H1 (cell line): ENCODE data around the gene SPEF1. TPM values are rescaled to one million over a fixed set of nuclear protein-coding genes. Genes with fewer than 3 reads are reported as not detected.

Experiments used
- SAP30 ChIP-seq: fragments of 300-600 bp; sonication (generic); IDR thresholded peaks from 2 replicates; pipeline ENCODE4 v1.7.1; 2012; ENCODE audit warnings: low read length, moderate library complexity, mild to moderate bottlenecking, inconsistent platforms; ENCODE audit not compliant: insufficient read depth, insufficient replicate concordance
- SRF ChIP-seq: IDR thresholded peaks from 2 replicates; pipeline ENCODE4 v1.6.1; 2011; ENCODE audit warnings: mild to moderate bottlenecking, low read depth, low read length, moderate library complexity
- polyA plus RNA-seq, 7 experiments: library from polyadenylated mRNA; depleted of rRNA in 3 of 7; stranded (reverse) in 5 of 7; unstranded in 2 of 7; fragments of >200 nt in 5 of 7; fragments of 200-250 nt in 2 of 7; gene quantifications; 1 replicate in 5 of 7; 2 replicates in 1 of 7; 4 replicates in 1 of 7; pipeline versions ENCODE4 v1.2.1 to v1.2.3, GENCODE V29; 2011 to 2013; ENCODE audit warnings: missing spikeins in 2 of 7, mixed read lengths in 2 of 7
- total RNA-seq: library from RNA; stranded (reverse); fragmentation: NEBNext Ultra II Directional; extraction: Animal tissue kit (Norgen Biotek cat#: 25700); gene quantifications from 2 replicates; pipeline ENCODE4 v1.2.1, GENCODE V29; 2021
- TF ChIP-seq, protein P1 (sequence below): fragments of 300-600 bp; sonication (generic); IDR thresholded peaks from 2 replicates; pipeline ENCODE4 v1.7.1; 2012; ENCODE audit warnings: low read length, moderate library complexity, mild to moderate bottlenecking, inconsistent platforms; ENCODE audit not compliant: insufficient replicate concordance

The SPEF1 gene
- total and polyA plus RNA-seq, 2 of the 8 experiments (the other 6 are each of a cell fraction or from before 2014, with no cell fraction given), result 0.51 to 0.71 TPM

DNA sequence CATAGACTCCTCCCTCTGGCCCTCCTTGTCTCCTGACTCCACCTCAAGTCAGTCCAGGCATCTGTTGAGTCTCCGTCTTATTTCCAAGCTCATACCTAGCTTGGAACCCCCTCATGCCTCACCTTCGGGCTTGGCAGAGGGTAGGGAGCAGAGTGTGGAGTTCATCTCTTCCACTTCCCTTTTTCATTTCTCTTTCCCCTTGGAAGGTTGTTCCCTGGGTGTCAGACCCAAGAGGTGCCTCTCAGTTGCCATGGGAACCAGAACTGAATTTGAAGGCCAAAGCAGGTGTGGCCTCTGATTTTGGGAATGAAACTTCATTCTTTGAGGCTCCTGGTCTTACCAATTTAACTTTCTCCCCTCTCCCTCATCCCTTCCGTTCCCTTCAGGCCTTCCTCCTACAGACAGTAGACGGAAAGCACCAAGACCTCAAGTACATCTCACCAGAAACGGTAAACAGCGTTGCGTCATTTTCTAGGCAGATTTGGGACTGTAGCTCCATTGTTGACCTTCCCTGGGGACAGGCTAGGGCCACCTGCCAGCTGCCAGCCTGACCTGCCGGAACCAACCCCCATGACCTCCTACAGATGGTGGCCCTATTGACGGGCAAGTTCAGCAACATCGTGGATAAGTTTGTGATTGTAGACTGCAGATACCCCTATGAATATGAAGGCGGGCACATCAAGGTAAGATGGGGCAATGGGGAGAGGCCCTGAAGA, 21.4 kb upstream of the SPEF1 start (continued):
- TF ChIP-seq, protein P1, sequence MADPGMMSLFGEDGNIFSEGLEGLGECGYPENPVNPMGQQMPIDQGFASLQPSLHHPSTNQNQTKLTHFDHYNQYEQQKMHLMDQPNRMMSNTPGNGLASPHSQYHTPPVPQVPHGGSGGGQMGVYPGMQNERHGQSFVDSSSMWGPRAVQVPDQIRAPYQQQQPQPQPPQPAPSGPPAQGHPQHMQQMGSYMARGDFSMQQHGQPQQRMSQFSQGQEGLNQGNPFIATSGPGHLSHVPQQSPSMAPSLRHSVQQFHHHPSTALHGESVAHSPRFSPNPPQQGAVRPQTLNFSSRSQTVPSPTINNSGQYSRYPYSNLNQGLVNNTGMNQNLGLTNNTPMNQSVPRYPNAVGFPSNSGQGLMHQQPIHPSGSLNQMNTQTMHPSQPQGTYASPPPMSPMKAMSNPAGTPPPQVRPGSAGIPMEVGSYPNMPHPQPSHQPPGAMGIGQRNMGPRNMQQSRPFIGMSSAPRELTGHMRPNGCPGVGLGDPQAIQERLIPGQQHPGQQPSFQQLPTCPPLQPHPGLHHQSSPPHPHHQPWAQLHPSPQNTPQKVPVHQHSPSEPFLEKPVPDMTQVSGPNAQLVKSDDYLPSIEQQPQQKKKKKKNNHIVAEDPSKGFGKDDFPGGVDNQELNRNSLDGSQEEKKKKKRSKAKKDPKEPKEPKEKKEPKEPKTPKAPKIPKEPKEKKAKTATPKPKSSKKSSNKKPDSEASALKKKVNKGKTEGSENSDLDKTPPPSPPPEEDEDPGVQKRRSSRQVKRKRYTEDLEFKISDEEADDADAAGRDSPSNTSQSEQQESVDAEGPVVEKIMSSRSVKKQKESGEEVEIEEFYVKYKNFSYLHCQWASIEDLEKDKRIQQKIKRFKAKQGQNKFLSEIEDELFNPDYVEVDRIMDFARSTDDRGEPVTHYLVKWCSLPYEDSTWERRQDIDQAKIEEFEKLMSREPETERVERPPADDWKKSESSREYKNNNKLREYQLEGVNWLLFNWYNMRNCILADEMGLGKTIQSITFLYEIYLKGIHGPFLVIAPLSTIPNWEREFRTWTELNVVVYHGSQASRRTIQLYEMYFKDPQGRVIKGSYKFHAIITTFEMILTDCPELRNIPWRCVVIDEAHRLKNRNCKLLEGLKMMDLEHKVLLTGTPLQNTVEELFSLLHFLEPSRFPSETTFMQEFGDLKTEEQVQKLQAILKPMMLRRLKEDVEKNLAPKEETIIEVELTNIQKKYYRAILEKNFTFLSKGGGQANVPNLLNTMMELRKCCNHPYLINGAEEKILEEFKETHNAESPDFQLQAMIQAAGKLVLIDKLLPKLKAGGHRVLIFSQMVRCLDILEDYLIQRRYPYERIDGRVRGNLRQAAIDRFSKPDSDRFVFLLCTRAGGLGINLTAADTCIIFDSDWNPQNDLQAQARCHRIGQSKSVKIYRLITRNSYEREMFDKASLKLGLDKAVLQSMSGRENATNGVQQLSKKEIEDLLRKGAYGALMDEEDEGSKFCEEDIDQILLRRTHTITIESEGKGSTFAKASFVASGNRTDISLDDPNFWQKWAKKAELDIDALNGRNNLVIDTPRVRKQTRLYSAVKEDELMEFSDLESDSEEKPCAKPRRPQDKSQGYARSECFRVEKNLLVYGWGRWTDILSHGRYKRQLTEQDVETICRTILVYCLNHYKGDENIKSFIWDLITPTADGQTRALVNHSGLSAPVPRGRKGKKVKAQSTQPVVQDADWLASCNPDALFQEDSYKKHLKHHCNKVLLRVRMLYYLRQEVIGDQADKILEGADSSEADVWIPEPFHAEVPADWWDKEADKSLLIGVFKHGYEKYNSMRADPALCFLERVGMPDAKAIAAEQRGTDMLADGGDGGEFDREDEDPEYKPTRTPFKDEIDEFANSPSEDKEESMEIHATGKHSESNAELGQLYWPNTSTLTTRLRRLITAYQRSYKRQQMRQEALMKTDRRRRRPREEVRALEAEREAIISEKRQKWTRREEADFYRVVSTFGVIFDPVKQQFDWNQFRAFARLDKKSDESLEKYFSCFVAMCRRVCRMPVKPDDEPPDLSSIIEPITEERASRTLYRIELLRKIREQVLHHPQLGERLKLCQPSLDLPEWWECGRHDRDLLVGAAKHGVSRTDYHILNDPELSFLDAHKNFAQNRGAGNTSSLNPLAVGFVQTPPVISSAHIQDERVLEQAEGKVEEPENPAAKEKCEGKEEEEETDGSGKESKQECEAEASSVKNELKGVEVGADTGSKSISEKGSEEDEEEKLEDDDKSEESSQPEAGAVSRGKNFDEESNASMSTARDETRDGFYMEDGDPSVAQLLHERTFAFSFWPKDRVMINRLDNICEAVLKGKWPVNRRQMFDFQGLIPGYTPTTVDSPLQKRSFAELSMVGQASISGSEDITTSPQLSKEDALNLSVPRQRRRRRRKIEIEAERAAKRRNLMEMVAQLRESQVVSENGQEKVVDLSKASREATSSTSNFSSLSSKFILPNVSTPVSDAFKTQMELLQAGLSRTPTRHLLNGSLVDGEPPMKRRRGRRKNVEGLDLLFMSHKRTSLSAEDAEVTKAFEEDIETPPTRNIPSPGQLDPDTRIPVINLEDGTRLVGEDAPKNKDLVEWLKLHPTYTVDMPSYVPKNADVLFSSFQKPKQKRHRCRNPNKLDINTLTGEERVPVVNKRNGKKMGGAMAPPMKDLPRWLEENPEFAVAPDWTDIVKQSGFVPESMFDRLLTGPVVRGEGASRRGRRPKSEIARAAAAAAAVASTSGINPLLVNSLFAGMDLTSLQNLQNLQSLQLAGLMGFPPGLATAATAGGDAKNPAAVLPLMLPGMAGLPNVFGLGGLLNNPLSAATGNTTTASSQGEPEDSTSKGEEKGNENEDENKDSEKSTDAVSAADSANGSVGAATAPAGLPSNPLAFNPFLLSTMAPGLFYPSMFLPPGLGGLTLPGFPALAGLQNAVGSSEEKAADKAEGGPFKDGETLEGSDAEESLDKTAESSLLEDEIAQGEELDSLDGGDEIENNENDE, result no peak
- TF ChIP-seq SAP30 (no peak), SRF (no peak)
